ENCODE measurements around the gene IVL.

The IVL gene

GRCh38 chr1:152907686-152908601, at the start of gene IVL:
IVL (plus strand) TSS chr1:152908546; CDS start chr1:152909798, 1,252 bp downstream.
- DNase-seq (ENCODE audit: low spot score) = no peak

DNA sequence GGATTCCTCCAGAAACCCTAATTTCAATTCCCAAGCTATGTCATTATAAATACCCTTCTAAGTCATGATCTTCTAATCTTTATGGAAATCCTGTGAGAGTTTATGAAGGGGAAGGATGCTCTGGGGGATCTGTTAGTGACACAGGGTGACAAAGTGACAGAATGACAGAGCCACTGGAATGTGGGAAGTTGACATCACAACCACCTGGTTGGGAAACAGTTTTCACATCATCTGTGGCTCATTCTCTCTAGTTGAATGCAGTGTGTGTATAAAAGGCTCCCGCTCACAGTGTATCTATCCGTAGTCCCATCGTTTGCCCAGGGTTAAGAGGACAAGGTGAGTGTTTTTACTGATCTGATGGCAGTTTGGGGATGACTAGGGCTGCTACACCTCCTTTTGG, 48.6 kb upstream of the IVL start, which contains the start of gene LCE7A:
TSS of gene LCE7A (plus strand) at position 301 of the 400 bp plus-strand sequence. CDS start 702 bp downstream, outside the sequence.
- DNase-seq (ENCODE audit: low spot score) = no peak

GRCh38 chr1:152860129-152860528, 48.2 kb upstream of the IVL start:
- DNase-seq (ENCODE audit: low spot score) = no peak

GRCh38 chr1:152861374-152861773, 47.0 kb upstream of the IVL start:
- DNase-seq (ENCODE audit: low spot score) = no peak

DNA sequence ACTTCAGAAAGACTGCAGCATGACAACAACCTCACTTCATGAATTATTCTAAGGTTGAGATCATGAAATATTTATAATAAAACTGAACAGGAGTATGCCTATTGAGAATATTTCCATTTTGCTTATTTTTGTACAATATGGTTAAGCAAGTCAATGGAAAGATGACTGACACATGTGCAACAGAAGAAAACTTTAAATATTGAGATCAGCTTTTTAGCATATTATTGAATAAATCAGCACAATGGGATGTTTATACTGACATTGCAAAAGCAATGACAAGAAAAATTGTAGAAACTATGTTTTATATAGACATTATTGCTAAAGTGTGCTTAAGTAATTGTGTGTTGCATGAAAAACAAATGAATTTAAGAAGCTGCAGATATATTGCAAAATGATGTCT, 43.9 kb upstream of the IVL start:
- no peak for DNase-seq (ENCODE audit: low spot score)

GRCh38 chr1:152866321-152866720, 42.0 kb upstream of the IVL start:
- no peak for DNase-seq (ENCODE audit: low spot score)

- DNase-seq (ENCODE audit: low spot score) = peak; percentile 42
Observed at GRCh38 chr1:152869808-152870419, 38.4 kb upstream of the IVL start.

DNA sequence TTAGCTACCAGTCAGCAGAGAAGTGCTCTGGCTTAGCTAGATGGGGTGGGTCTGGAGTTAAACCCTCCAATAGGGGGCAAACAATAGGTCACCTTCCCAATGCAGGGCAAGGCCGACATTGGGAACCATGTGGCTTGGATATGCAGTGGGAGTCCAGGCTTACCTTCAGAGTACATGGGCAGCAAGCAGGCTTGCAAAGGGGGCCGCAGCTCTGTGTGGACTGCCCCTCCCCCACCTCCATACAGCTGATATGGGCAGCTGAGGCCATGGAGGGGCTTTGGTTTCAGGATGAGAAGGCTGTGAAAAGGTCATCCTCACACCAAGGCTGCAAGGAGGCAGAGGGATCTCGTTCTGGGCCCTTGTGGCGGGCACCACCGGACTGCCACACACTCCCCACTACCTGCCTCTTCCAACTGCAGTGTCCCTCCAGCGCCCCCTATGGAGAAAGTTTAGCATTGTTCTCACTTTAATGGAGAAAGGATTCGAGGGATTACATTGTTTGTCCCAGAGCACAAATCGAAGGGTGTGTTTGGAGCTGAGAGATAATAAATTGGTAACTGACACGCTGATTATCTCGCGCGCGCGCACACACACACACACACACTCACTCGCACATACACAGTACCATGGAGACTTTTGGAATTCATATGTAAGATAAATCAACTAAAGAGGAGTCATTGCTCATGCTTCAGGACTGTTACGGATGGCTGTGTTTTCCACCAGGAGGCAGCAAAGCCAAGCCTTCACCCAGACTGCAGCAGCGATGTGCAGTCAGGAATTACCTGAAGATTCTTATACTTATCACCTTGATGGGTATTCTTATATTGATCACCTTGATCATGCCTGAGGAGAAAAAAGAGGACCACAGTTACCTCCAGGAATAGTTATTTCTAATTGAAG, 37.3 kb upstream of the IVL start:
- no peak for DNase-seq (ENCODE audit: low spot score)

DNA sequence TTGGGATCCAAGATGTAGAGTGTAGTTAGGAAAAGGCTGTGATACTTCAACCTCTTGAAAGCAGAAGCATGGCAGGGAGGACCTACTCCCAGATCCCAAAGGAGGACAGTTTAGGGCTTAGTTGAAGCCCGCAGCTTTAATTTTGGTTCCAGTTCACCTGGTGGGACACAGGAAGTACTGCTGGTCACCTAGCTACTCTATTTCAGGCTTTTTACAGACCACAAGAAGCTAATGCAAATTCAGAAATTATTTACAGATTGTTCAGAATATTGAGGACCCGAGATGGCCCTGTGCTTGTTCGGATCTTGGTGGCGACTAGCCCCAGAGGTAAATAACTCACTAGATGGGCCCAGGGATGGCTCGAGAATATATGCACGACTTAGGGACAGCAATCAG, 36.6 kb upstream of the IVL start:
- DNase-seq (ENCODE audit: low spot score) = no peak

DNA sequence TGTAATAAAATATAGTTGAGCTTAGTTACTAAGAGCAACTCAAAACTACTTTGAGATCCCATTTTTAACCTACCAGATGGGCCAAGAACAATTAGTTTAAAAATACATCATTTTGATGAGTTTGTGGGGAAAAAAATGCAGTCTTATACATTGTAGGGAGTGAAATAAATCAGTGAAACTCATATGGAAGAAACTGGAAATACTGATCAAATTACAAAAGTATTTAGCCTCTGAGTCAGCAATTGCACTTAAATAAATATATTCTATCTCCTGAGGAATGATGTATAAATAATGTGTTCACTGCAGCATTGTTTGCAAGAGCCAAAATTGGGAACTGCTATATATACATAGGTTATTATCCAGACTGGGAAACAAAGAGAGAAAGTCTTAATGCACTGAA, 34.9 kb upstream of the IVL start:
- no peak for DNase-seq (ENCODE audit: low spot score)

DNA sequence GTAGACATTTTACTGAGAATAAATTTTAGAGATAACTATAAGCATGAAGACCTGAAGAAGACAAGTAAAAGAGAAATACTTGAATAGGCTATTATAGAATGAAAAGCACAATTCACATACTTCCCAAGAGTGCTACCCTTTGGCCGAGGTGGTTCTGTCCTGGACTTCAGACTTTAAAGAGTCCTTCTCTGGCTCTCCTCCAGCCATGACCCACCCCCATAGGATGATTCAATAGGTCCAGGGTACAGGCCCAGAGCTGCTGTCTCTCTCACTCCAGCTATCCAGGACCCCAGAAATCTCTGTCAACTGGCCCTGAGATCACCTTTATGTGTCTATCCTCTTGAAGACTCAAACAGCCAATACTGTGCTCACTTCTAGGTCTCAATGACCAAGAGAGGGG, 31.5 kb upstream of the IVL start:
- DNase-seq (ENCODE audit: low spot score) = no peak

DNA sequence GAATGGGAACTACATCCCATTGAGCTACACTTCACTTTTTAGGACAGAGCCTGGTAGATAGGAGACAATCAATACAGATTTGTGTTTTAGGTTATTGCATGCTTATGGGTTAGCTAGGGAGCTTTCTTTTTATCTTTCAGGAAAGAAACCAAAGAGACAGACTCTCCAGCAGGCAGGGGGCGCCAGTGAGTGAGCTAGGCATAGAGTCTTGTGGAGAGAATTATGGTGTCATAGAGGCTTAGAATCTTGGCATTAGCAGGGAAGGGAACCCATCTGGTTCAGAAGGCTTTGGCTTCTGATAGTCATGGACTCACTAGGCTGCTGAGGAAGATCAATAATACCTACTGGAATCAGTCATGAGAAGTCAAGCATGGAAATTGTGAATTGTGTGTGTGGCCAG, 30.3 kb upstream of the IVL start, which contains the start of gene SMCP:
TSS of gene SMCP (plus strand) at position 281 of the 400 bp plus-strand sequence. CDS start 6,101 bp downstream, outside the sequence.
- no peak for DNase-seq (ENCODE audit: low spot score)

GRCh38 chr1:152879559-152880198, 28.7 kb upstream of the IVL start:
- DNase-seq (ENCODE audit: low spot score) = no peak

DNA sequence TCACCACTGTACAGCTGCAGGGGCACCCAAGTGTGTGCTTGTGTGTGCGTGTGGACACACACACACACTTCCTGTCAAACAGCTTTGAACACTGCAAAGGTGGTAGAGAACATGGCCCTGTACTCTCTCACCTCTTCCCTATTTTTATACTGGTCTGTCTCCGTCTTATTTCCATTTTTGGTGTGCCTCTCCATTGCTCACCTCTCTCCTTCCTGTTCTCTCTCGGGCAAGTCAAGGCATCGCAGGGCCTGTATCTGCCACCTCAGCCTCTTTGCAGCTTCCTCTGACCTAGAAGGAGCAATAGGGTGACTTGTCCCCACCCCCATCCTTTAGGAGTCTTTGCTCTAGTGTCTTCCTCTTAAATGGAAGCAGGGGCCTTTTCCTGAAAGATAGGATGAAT, 28.0 kb upstream of the IVL start:
- no peak for DNase-seq (ENCODE audit: low spot score)

DNA sequence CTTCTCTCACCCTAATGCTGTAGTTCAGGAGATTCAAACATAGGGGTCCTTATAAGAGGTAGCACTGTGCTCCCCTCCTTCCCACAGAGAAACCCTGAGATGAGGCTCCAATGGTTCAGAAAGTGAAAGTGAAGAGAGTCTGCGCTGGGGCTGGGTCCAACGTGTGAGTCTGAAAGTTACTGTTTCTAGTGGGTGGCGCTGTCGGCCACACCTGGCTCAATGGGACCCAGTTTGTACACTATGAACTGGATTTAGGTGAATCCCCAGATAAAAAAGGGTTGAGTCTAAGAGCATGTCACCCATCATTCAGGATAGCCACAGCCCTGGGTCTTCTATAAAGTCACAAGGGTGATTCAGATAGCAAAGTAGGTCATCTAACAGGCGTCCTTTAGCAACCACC, 27.4 kb upstream of the IVL start:
- no peak for DNase-seq (ENCODE audit: low spot score)

DNA sequence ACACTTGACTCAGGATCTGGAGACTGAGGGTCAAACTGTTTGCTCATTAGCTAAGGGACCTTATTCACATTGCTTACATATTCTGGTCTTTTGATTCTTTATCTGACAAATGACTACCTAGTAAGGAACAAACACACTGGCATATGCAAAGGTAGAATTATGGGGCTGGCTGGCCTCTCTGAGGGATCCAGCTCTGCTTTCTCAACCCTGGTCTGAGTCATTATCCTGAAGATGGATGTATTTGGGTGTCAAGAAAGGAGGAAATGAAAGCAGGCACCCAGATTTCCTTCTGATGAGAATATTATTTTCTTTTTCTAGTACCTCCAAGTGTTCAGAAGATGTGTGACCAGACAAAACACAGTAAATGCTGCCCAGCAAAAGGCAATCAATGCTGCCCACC, 24.3 kb upstream of the IVL start:
- DNase-seq (ENCODE audit: low spot score) = no peak

- no peak for DNase-seq (ENCODE audit: low spot score)
Observed at GRCh38 chr1:152884506-152884905, 23.8 kb upstream of the IVL start.

DNA sequence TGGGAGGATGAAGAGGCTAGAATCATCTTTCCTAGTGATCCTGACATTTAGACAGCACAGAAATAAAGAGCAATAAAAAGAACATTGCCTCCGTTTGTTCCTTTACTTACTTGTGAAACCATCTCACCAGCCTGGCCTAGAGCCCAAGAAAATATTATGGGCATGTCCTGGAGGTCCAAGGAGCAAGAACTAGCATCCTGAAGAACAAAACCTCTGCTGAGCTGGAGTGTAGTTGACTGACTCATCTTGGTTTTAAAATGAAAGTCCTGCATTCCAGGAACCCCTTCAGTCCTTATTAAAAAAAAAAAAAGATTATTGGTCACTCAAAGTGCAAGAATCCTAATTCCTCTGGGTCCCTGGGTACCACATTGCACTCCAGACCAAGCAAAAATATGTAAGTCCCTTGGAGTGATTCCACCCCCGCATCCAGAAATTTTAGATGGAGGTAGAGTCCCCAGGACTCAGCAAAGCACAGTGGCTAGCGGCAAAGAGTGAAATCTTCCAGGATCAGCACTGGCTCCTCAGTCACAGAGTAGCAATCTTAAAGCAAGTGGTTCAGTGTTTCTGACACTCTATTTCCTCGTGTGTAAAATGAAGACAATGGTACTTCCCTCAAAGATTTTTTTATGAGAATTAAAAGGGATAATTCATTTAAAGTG, 23.3 kb upstream of the IVL start:
- DNase-seq (ENCODE audit: low spot score) = no peak

DNA sequence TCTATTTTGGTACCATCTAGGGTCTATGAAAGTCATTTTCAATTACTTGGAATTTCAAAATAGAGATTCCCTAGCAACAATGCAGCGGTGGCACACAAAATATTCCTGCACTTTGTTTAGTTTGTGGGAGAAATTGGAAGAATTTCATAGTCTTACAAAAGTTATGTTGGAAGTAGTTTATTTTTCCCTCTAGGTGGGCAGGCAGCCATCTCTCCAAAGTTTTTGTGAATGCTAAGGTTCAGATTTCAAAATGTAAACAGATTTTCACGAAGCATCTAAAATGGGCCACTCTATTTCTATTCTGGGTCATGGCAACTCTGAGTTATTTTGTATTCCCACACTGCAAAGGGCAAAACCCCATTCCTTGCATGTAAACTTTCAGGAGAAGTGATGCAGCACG, 22.3 kb upstream of the IVL start:
- DNase-seq (ENCODE audit: low spot score) = no peak

DNA sequence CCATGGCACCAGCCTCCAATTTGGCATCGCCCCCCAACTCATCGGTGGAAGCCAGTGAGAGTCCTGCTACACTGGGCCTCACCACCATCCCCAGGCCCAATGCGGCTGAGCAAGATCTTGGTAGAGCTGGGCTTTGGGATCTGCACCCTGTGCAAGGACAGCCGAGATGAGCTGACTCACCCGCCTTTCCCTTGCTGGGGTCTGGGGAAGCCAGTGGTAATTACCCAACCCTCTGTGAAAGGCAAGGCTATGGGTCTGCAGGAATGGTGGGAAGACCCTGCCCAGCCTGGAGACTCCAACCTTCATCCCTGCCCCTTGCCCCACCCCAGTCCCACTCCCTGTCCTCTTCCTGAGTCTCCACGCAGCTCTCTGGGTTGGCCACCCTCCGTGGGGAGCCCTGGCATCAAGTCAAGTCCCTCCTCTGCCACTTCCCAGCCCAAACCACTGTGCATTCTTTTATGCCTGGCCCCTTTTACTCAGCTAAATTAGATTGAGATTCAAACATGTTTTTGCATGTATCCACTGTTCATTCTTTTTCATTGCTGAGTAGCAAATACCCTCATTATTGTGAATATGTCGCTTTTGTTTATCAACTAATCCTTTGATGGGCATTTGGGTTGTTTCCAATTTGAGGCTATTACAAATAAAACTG, 21.5 kb upstream of the IVL start:
- DNase-seq (ENCODE audit: low spot score) = no peak

GRCh38 chr1:152888126-152888525, 20.2 kb upstream of the IVL start:
- DNase-seq (ENCODE audit: low spot score) = no peak

All from CD4-positive, alpha-beta T cell treated with Interleukin-6 at 100 ng/mL for 8 hours (primary cell).